Activated naive CD4-positive, alpha-beta T cell treated with anti-CD3 and anti-CD28 coated beads, Interleukin-2, amount 50 U/mL, for 24 hours (primary cell): ENCODE data around the gene CD300LB.
"Not testable (repeated sequence)": the region's sequence is repeated elsewhere in the genome, so short reads cannot be mapped to it uniquely, and the experiment has no call there.

Experiments
- H3K27ac Mint-ChIP-seq: one replicate; pipeline ENCODE4 v1.8.0; 2021; ENCODE audit warnings: mild to moderate bottlenecking, mixed read lengths
- H3K27me3 Mint-ChIP-seq: one replicate; pipeline ENCODE4 v1.8.0; 2021; ENCODE audit warnings: mixed read lengths
- H3K36me3 Mint-ChIP-seq: one replicate; pipeline ENCODE4 v1.8.0; 2021; ENCODE audit warnings: mixed read lengths
- H3K4me1 Mint-ChIP-seq: one replicate; pipeline ENCODE4 v1.8.0; 2021; ENCODE audit warnings: mixed read lengths
- H3K4me3 Mint-ChIP-seq: one replicate; pipeline ENCODE4 v1.8.0; 2021; ENCODE audit warnings: mild to moderate bottlenecking, mixed read lengths
- H3K9me3 Mint-ChIP-seq: one replicate; pipeline ENCODE4 v1.8.0; 2021; ENCODE audit warnings: mixed read lengths

CD300LB gene

DNA sequence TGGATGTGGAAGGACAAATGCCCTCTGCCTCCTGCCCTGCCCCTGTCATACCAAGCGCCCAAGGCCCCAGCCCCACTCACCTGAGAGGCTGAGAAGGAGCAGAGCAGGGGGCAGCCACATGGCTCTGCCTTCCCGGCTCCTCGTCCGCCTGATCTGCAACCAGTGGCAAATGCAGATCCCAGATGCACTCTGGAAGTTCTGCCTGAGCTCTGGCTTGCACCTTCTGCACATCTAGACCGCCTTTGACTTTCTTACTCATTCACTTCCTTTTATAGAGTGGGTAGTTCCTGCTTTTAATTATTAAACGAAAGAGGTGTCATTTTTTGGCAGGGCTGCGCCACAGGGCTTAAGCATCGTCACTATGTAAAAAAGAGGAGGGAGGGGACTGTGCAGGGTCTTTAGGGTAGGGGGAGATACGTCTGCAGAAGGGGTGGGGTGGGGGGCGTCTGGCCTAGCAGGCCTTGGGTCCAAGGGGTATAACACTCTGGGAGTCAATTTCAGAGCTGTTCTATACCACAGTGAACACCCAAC lies at the start of gene CD300LB:
CD300LB (minus strand) TSS at position 245 of the 531 bp plus-strand sequence; CDS start at position 120, 125 bp downstream.
- Mint-ChIP-seq H3K36me3 (no peaks in the 10 kb centered on the region), H3K4me1 (peaks cover 11% of the 10 kb centered on the region), H3K9me3 (no peaks in the 10 kb centered on the region), H3K4me3 (peak within 1 kb of the TSS; percentile 33), H3K27ac (no peak within 1 kb of the TSS), H3K27me3 (peaks cover 11% of the 10 kb centered on the region)

DNA sequence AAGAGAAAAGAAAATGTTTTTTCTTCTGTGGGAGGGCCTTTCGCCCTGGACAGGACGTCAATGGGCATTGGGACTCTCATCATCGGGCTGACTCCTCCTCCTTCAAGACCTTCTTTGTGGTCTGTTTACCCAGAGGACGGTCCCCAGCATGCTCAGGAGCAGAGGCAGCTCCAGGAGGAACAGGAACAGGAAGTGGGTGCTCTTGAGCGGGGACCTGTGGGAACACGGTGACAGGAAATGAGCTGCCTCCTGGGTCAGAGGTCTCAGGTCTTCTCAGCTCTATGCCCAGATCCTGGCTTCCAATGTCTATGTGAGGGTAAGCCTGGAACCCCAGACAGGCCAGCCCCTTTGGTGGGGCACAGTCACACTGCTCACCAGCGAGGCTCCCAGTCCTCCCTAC lies 48.6 kb upstream of the CD300LB start:
- Mint-ChIP-seq H3K27ac (no peak overlapping the region), H3K9me3 (no peaks in the 10 kb centered on the region), H3K4me3 (no peak overlapping the region), H3K36me3 (peaks cover 1% of the 10 kb centered on the region), H3K27me3 (no peaks in the 10 kb centered on the region), H3K4me1 (peaks cover 17% of the 10 kb centered on the region)

GRCh38 chr17:74578979-74579378 lies 47.7 kb upstream of the CD300LB start:
- Mint-ChIP-seq H3K27me3 (no peaks in the 10 kb centered on the region), H3K27ac (no peak overlapping the region), H3K9me3 (no peaks in the 10 kb centered on the region), H3K36me3 (peaks cover 1% of the 10 kb centered on the region), H3K4me1 (peaks cover 17% of the 10 kb centered on the region), H3K4me3 (no peak overlapping the region)

- Mint-ChIP-seq H3K4me1 (peaks cover 6% of the 10 kb centered on the region), H3K27ac (no peak overlapping the region), H3K4me3 (no peak overlapping the region), H3K27me3 (no peaks in the 10 kb centered on the region), H3K9me3 (no peaks in the 10 kb centered on the region), H3K36me3 (peaks cover 1% of the 10 kb centered on the region)
Observed at GRCh38 chr17:74574489-74575142, 43.3 kb upstream of the CD300LB start.

GRCh38 chr17:74573635-74574034 lies 42.4 kb upstream of the CD300LB start:
- not testable (repeated sequence) for H3K36me3 Mint-ChIP-seq, H3K4me3 Mint-ChIP-seq, H3K27me3 Mint-ChIP-seq, H3K9me3 Mint-ChIP-seq, H3K4me1 Mint-ChIP-seq, H3K27ac Mint-ChIP-seq

DNA sequence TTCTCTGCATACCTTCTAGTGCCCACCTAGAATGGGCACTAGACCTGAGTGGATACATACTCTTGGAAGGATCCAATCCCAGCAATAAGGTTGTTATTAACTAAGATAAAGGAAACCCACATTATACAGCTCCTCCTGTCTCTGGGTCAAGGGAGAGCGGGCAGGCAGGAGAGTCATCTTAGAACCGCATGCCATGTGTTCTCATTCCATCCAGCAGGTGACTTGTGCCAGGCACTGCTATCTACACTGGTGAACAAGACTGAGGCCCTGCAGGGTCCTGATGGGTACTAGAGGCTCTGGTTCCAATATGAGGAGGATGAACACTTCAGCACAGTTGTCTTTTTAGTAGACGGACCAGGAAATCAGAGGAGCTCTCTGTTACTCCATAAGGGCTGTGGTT lies 41.9 kb upstream of the CD300LB start:
- Mint-ChIP-seq H3K4me1 (no peaks in the 10 kb centered on the region), H3K27ac (no peak overlapping the region), H3K9me3 (no peaks in the 10 kb centered on the region), H3K27me3 (peaks cover 6% of the 10 kb centered on the region), H3K36me3 (peaks cover 1% of the 10 kb centered on the region), H3K4me3 (no peak overlapping the region)

GRCh38 chr17:74571621-74572270 lies 40.5 kb upstream of the CD300LB start:
- H3K27me3 Mint-ChIP-seq: peaks cover 6% of the 10 kb centered on the region
- H3K4me3 Mint-ChIP-seq: no peak overlapping the region
- no peaks in the 10 kb centered on the region for H3K4me1 Mint-ChIP-seq
- no peaks in the 10 kb centered on the region for H3K9me3 Mint-ChIP-seq
- peaks cover 1% of the 10 kb centered on the region for H3K36me3 Mint-ChIP-seq
- H3K27ac Mint-ChIP-seq: peak overlapping the region; percentile 18

DNA sequence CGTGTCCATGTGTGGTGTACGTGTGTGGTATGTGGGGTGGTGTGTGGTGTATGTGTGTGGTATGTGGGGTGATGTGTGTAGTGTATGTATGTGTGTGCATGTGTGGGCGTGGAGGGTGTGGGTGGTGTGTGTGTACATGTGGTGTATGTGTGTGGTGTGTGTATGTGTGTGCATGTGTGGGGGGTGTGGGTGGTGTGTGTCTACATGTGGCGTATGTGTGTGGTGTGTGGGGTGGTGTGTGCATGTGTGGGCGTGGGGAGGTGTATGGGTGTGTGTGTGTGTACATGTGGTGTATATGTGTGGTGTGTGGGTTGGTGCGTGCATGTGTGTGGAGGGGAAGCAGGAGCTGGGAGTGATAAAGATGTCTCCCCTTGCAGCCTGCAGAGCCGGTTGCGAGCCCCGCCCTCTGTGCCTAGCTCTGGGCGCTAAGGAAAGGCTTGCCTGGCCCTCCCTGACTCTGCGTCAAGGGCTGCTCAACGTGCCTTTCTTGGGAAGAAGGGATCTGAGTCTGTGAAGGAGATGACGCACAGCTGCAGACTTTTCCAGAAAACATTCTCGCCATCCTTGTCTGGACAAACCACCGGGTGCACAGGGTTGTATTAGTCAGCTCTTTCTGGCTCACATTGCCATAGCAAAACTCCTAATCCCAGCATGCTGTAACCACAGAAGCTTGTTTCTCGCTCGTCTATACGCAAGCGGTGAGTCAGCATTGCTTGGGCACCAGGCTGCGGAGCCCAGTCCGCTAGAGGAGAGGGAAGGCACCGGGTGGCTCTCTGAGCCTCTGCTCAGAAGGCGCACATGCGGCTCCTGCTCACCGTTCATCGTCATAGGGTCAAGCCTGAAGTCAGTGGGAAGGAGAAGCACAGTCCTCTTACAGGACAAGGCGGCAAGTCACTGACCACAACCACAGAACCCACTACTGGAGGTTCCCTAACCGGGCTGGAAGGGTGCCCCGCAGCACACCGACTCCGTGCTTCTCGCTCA lies 38.0 kb upstream of the CD300LB start:
- Mint-ChIP-seq H3K36me3 (no peaks in the 10 kb centered on the region), H3K27ac (no peak overlapping the region), H3K27me3 (peaks cover 11% of the 10 kb centered on the region), H3K4me3 (no peak overlapping the region), H3K9me3 (no peaks in the 10 kb centered on the region), H3K4me1 (no peaks in the 10 kb centered on the region)

DNA sequence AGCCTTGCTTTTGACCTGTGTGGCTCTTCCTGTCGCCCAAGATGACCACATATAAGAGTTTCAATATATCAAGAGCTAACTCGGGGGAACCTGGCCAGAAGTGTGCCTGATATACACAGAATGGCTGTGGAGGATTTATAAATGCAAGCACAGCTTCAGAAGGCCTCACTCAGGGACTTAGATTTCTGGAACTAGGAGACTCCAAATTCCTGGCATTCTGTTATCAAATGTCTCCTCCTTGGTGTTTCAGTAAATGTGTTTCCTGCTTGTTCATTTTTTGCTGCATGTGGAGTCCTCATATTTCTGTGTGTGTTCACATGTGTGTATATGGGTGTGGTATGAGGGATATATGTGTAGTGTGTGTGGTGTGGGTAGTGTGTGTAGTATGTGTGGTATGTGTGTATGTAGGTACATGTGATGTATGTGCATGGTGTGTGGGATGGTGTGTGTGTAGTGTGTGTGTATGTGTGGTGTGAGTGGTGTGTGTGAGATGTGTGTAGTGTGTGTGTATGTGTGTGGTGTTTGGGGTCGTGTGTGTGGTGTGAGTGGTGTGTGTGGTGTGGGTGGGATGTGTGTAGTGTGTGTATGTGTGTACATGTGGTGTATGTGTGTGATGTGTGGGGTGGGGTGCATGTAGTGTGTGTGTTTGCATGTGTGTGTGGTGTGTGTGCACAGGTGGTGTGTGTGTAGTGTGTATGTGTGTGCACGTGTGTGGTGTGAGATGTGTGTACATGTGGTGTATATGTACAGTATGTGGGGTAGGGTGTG lies 37.0 kb upstream of the CD300LB start:
- Mint-ChIP-seq H3K36me3 (no peaks in the 10 kb centered on the region), H3K27ac (no peak overlapping the region), H3K4me3 (no peak overlapping the region), H3K27me3 (peaks cover 11% of the 10 kb centered on the region), H3K4me1 (no peaks in the 10 kb centered on the region), H3K9me3 (no peaks in the 10 kb centered on the region)

DNA sequence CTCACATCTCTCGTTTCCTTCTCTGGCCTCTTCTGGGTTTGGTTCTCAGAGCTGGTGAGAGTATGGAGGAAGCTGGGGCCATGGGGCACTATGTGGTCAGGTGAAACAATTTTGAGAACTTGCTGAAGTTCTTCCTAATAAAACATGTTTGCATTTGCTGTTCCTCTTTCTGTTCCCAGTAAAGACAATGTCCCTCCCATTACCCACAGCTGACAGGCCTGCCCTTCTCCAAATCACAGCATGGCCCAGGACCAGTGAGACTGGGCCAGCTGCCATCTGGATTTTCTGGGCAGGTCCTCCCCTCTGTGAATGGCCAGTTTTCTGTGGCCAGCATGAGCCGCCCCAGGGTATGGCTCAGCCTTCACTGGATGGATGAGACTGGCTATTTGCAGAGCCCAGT lies 36.1 kb upstream of the CD300LB start, which contains the start of gene CD300H:
CD300H (minus strand) TSS at position 113 of the 400 bp plus-strand sequence.
- no peaks in the 10 kb centered on the region for H3K9me3 Mint-ChIP-seq
- H3K27ac Mint-ChIP-seq: no peak within 1 kb of the TSS

DNA sequence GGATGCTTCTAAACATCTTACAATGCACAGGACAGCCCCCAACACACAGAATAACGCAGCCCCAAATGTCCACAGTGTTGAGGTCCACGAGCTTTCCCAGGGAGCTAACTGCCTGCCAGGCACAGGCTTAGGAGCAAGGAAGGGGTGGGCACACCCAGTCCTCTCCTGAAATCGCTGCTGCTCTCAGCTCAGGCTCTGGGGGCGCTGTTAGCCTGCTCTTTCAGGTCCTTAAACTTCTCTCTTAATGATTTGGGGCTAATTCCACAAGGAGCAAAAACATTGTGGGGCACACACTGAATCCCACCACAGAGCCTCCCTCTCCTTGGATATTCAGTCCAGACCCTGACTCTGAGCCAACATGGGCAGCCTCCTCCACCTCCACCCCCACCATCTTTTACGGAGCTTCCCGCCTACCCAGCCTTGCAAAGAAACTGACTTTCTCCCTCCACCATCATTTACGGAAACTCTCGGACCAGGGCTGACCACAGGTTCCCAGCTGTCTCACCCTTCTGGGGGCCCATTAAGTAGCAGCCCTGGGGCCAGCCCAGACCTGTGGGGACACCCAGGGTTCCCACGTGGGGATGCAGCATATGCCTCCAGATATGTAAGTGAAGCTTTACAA lies 35.0 kb upstream of the CD300LB start:
- no peaks in the 10 kb centered on the region for H3K36me3 Mint-ChIP-seq

More for the DNA sequence above, 36.1 kb upstream of the CD300LB start, which contains the start of gene CD300H:
- Mint-ChIP-seq H3K4me1 (no peaks in the 10 kb centered on the region), H3K36me3 (no peaks in the 10 kb centered on the region), H3K27me3 (peaks cover 11% of the 10 kb centered on the region), H3K4me3 (no peak within 1 kb of the TSS)

GRCh38 chr17:74565126-74565525 lies 33.9 kb upstream of the CD300LB start:
- H3K4me3 Mint-ChIP-seq: no peak overlapping the region
- H3K9me3 Mint-ChIP-seq: no peaks in the 10 kb centered on the region
- H3K36me3 Mint-ChIP-seq: no peaks in the 10 kb centered on the region
- peaks cover 11% of the 10 kb centered on the region for H3K27me3 Mint-ChIP-seq
- no peak overlapping the region for H3K27ac Mint-ChIP-seq
- no peaks in the 10 kb centered on the region for H3K4me1 Mint-ChIP-seq

More for the DNA sequence above, 35.0 kb upstream of the CD300LB start:
- no peaks in the 10 kb centered on the region for H3K4me1 Mint-ChIP-seq
- H3K27me3 Mint-ChIP-seq: peaks cover 11% of the 10 kb centered on the region
- H3K27ac Mint-ChIP-seq: no peak overlapping the region
- H3K4me3 Mint-ChIP-seq: no peak overlapping the region
- H3K9me3 Mint-ChIP-seq: no peaks in the 10 kb centered on the region

- Mint-ChIP-seq H3K36me3 (no peaks in the 10 kb centered on the region), H3K9me3 (no peaks in the 10 kb centered on the region), H3K4me1 (peaks cover 9% of the 10 kb centered on the region), H3K4me3 (no peak overlapping the region), H3K27me3 (peaks cover 7% of the 10 kb centered on the region), H3K27ac (peak overlapping the region; percentile 1)
Observed at GRCh38 chr17:74563358-74563757, 32.1 kb upstream of the CD300LB start.

DNA sequence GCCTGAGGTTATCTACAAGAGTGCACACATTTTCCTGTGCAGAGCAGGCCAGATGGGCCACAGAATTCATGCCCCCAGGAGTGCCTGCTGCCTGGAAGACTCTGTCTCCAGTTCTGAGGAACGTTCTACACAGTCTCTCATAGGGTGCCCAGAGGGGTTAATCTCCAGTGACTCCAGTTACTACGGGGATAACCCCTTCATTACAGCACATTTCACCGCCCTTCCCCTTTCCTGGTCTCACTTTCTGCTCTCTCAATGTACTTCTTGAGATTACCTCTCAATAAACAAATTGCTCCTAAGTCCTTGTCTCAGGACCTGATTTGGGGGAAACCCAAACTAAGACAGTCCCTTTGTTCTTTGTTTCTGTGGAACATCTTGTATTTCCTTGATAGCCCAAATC lies 30.3 kb upstream of the CD300LB start:
- H3K9me3 Mint-ChIP-seq: no peaks in the 10 kb centered on the region
- H3K36me3 Mint-ChIP-seq: no peaks in the 10 kb centered on the region
- H3K4me3 Mint-ChIP-seq: no peak overlapping the region
- peaks cover 9% of the 10 kb centered on the region for H3K4me1 Mint-ChIP-seq
- H3K27ac Mint-ChIP-seq: no peak overlapping the region
- H3K27me3 Mint-ChIP-seq: peaks cover 5% of the 10 kb centered on the region
